SIG-M5 treated with dmso at 0.1 percent for 504 hours (cell line): ENCODE results near the gene IP6K2.

Experiments
- DNase-seq: peaks from one replicate; lab custom pipeline; 2025; ENCODE audit not compliant: unreplicated experiment; lab: John Stamatoyannopoulos, UW

Gene IP6K2

DNA sequence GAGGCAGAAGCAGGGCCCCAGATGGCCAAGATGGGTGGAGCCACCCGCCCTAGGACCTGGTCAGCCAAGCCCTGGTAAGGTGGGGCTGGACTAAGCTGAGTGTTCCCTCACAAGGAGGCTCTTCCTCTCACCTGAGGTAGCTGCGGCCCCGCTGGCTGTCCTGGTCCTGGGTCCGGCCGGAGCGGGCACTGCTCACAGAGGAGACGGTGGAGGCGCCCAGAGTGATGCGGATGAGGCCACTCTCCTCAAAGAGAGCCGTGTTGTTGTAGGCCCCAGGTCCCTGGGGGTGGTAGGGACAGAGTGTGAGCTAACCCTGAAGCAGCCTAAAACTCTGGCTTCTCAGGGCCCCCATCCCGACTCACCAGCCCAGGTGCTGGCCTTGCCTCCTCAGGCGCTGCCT is 74.4 kb downstream of the IP6K2 start:
- no peak for DNase-seq

DNA sequence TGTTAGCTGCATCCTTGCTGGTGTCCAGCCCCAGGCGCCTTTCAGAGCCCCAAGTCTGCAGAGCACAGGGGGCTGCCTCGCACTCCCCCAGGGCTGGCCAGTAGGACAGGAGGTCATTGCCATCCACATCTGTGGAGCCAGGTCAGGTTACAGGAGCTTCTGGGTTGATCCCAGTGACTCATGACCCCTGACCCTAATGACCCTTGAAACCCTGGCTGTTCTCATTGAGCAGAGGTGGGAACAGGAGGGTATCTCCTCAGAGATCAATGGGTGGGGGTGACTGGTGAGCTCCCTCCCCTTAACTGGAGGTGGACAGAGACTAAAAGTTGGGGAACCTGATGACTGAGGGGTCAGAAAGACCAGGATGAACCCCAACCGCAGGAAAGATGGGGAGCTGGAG is 75.6 kb downstream of the IP6K2 start:
- no peak for DNase-seq

DNA sequence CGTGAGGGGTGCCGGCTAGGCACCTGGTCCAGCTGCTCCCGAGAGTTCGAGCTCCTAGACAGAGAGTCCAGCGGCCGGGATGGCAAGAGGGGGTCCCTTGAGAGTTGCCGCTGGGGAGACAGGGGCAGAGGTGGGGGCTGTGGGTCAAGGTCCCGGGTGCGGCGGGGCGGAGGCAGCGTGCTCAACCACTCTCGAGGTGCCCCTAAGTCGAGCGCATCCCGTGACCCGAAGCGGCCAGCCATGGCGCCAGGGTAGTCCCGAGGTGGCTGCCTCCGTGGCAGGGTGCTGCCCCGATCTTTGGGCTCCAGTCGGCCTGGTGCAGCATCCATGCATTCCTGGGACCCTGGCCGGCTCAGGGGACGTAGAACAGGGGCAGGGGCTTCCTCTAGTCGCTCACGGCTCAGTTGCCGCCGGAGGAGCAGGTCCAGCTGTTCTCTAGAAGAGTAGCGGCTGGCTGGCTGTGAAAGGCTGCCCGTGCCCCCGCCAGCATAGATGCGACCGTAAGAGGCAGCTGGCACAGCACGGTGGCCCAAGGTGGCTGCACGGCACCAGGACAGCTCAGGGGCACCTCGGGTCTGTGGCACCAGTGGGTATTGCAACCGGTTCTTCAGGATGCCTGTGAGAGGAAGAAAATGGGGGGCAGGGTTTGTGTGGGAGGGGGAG is 76.9 kb downstream of the IP6K2 start:
- DNase-seq = no peak
